Measurements from ENCODE around the gene SYT2.
"Not testable (repeated sequence)": the region's sequence is repeated elsewhere in the genome, so short reads cannot be mapped to it uniquely, and the experiment has no call there.

SYT2 gene

DNA sequence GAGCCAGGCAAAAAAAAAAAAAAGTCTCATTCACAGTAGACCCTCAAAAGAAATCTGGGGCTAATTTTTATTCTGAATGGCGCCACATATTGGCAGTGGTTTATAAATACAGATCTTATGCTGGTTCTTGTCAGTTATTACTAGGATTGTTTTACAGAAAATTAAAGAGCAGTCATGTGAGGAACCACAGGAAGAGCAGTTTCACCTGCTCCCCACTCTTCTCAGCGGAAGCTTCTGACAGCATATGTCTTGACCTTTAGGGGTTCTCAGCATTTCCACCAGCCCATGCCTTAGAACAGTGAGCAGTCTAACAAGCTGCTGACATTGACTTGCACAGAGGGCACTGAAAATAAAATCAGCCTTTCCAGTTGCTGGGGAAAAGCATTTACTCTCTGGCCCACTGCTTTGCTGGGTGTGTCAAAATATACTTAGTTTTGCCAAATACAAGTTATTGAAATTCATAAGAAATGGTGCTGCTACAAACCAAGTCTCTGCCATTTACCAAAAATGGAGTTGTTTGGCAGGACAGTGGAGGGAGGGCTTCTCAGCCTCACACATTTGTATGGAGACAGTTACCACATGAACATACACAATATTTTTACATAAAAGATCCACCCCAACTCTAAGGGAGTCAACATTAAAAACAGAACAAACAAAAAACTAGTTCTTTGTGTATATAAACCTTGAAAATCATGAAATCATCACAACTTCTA lies 144.2 kb downstream of the SYT2 start:
- no peak for DNase-seq

DNA sequence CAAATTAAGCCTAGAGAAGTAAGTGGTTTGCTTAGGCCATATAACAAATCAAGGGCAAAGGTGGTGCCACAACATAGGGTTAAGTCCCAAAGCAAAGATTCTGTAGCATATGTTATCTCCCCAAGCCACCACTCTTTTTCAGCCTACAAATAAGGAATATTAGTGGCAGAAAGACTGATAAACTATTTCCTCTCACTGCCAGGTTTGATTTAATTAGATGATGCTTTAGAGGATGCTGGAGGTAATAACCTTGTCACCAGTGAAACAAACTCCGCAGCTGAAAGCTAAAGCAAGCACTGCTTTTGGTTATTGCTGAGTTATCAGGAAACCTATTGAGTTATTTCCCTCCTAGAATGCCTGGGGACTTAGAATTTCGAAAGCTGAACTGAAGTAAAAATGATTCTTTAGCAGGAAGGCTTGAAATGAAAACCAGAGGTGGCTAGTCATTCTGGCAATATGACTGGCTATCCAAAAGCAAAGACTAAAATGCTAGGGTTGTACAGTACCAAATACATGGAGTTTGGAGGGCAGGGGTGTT lies 145.2 kb downstream of the SYT2 start:
- DNase-seq = no peak

DNA sequence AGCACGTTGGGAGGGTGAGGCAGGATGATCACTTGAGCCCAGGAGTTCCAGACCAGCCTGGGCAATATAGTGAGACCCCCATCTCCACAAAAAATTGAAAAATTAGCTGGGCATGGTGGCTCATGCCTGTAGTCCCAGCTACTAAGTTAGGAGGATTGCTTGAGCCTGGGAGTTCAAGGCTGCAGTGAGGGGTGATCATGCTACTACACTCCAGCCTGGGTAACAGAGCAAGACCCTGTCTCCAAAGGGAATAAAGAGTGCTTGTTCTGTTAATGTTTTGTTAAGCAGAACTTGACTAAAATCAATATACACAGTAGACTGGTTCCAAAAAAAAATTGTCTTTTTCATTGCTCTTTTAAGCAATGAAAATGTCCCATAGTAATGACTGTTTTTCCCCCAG lies 146.4 kb downstream of the SYT2 start:
- DNase-seq = no peak

DNA sequence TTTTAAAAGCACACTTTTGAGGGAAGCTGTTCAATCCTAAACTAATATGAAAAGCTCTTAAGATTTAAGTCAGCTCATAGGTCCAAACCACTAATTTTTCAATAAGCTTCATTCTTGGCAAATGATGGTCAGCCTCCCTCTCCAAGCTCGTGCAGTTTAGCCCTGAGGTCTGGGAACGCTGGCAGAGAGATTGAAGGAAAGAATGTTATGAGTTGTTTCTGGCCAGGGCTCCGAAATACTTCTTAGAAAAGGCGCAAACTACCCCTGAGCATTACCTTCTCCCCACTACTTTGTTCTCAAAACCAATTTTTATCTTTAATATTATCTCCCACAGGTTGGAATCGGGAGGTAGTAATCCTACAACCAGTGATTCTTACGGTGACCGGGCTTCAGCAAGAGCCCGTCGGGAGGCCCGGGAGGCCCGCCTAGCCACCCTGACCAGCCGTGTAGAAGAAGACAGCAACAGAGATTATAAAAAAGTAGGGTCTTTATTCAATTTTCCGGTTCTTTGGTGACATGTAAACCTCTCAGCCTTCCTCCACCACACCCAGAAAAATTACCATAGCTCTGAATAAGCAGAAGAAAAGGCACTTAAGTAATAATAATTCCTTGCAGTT lies 147.7 kb downstream of the SYT2 start:
- DNase-seq = no peak

DNA sequence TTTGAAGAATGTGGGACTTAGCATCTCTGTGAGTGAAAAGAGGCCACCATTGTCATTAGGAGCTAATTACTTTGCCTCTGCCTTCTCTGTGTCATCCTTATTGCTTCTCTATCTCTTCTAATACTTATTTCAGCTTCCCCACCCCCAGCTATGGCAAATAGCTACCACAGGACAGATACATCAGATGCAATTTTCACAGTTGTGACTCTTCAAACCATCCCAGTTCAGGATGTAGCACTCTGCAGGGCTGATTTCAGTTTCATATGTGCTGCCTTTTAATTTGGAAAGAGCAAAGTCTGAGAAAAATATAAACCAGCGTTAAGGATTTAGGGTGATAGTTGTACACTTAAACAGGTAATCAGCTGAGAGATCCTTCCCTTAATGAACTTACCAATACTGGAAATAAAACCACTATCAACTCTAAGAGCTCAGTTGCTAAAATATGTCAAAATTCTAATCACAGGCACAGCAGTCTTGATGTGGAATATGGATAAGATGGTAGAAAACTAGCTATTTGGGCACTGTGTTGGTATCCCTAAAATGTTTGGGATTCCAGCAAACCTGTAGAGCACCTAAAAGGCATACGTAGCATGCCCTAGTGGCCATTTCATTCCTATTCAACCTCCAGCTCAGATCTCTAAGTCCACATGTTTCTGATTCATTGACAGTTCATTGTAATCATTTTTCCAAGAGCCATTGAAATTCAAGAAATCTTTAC lies 148.4 kb downstream of the SYT2 start:
- DNase-seq = no peak

DNA sequence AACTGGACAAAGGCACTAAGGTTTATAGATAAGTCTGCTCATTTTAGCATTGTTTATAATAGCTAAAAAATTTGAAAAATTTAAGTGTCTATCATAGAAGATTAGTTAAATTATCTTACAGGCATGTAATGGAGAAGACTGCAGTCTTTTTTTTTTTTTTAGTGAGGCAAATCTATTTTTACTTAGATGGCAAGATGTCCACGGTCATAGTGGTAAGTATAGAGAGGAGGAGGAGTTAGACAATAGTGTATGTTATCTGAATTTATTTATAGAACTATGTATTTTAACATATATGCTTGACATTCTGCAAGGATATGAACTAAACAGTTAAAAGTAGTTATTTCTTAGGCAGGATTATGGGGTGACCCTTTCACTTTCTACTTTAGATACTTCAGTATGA lies 149.0 kb downstream of the SYT2 start:
- no peak for DNase-seq

DNA sequence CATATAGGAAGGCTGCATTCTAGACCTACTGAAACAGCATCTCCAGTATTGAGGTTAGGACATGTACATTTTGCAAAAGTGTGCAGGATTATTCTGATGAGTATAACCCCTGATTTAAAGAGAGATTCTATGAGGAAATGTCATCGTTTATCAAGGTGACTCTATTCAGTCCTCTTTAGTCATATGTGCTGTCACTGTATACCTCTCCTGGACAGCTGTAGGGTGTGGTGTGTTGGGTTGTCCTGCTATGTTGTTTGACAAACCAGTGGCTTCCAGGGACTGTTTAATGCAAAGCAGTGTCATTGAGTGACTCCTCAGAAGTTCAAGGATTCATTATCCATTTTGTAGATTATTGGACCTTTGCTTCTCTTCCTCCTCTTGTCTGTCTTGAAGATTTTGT lies 152.6 kb downstream of the SYT2 start:
- DNase-seq = not testable (repeated sequence)

DNA sequence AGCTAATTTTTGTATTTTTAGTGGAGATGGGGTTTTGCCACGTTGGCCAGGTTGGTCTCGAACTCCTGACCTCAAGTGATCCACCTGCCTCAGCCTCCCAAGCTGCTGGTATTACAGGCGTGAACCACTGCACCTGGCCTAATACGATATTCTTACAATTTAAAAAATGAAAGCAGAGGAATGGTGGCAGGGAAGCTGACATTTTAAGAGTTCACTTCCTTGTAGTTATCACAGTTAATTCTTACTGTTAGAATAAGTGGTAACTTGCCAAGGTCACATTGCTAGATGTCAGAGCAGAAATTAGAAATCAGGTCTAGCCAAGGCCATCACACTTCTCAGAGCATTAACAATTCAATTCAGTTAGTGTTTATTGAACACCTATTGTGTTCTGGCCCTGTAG lies 154.2 kb downstream of the SYT2 start:
- not testable (repeated sequence) for DNase-seq

DNA sequence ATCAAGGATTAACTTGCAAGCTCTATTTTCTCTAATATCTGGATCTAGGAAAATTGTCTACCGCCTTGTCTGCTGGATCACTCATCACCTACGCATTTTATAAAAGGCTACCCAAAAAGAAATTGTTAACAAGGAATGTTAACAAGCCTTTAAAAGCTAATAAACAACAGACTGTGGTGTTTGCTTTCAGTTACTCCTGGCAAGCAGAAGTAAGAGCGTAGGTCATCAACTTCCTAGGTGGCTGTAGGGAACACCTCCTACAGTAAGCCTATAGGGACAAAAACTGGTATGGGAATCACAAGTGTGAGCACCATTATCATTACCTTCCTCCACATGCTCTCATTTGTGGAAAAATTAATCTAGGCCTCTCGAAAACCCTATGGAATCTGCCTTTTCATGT lies 155.6 kb downstream of the SYT2 start:
- DNase-seq = not testable (repeated sequence)

DNA sequence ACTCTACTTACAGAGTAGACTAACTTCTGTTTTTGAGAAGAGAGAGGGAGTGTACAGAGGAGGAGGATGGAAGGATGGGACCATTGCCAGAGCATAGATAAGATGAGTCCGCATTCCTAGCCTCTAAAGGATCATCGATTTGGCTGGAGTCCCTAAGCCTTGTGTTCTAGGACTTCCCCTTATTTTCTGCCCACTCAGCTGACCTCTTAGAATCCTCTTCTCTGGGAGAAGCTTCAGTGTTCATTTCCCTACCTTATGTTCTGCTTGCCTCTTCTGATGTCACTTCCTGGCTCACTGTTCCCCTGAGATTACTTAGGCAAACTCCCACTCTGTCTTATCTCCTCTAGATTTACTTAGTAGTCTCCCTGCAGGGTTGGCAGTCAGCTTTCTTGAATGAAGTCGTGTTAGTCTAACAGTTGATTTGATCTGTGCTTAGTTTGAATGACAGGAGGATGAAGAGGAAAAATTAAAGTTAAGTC lies 156.7 kb downstream of the SYT2 start:
- no peak for DNase-seq

DNA sequence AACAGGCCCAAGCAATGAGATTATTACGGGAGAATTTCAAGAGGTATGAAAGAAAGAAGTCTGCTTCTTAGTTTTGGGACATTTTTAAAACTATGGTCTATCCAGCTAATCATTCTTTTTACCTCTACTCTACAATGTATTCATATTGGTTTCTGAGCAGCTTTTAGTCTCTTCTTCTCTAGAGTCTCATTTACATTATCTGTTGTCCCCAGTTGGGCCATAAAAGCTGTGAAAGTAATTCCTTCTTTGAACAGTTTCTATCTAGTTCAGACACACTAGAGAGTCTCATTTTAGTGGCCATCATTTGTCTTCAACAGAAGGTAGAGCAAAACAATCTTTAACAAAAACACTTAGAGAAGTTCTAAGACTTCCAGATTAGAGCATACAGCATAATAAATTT lies 157.2 kb downstream of the SYT2 start:
- DNase-seq = not testable (repeated sequence)

DNA sequence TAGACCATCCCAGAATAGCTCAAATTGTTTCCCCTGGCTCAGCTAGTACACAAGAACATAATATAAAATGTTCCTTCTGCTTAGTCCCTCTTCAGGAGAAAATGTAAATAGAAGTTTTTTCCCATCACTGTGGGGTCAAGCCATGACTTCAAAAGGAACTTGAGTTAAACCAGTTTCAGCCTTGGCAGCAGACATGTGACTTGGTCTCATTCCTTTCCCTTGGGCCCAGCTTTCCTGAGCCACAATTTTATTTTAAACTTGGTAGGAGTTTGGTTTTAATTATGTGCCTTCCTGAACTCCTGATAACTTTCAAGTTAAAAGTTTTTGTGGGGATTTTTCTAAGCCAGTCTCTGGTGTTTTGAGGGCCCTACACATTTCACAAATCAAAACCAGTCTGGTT lies 157.6 kb downstream of the SYT2 start:
- DNase-seq = not testable (repeated sequence)

DNA sequence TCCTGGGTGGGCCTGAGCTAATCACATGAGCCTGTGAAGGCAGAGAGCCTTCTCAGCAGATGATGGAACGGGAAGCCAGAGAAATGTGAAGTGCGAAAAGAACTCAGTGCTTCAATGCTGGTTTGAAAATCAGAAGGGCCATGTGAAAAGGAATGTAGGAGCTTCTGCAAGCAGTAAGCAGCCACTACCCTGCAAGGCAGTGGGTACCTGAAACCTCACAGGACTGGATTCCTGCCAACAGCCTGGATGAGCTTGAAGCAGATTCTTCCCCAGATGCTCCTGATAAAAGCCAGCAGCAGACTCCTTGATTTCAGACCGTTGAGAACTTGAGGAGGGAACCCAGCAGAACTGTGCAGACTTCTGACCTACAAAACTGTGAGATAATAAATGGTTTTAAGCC lies 158.6 kb downstream of the SYT2 start:
- DNase-seq = peak in 1 of 3 experiments; percentile 81

DNA sequence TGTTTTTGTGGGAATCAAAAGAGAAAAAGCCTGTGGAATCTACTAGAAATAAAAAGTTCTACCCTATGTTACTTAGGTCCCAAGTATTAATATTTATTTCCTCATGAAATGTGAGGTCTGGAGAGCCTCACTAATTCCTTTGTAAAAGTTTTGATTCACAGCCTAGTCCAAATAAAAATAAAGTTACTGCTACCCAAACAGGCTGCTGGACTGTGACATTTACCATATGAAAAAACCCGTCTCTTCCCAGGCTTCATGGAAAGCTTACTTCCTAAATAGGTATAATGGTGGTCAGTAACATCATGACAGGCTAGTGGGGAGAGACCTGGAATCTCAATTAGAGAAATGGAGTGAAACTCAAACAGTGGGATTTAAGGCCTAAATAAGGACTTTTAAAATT lies 160.2 kb downstream of the SYT2 start:
- DNase-seq = not testable (repeated sequence)

DNA sequence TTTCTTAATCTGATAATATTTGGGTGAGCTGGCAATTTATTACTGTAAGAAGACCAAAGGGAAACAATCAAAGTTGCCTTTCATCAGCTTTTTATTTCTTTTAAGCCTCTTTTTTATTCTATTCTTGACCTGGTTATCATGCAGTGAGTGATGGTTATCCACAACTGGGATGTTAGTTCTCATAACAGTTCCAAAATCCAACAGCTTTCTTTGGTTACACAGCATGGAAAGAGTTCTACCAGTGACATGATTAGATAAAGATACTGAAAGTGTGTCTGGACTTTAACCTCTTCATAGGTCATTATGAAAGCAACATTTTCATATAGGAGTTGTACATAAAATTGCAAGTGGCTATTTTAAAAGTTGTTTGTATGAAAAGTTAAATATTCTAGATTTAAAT lies 163.0 kb downstream of the SYT2 start:
- DNase-seq = no peak

DNA sequence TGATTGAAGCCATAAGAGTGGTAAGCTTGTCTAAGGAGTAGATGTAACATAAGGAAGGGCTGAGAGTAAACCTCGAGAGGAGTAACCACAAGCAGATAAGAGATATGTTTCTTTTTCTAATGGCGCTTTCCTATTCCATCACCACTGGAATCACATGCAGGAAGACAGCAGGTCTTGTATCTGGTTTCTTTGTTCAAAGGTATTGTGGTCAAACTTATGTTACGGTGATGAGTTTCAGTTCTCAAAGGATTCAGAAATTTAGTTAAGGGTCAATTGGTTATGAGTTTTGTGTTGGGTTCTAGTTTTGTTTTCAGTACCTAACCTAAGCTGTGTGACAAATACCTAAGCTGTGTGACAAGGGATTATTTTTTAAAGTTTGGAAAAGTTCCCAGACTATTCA lies 163.5 kb downstream of the SYT2 start:
- not testable (repeated sequence) for DNase-seq

DNA sequence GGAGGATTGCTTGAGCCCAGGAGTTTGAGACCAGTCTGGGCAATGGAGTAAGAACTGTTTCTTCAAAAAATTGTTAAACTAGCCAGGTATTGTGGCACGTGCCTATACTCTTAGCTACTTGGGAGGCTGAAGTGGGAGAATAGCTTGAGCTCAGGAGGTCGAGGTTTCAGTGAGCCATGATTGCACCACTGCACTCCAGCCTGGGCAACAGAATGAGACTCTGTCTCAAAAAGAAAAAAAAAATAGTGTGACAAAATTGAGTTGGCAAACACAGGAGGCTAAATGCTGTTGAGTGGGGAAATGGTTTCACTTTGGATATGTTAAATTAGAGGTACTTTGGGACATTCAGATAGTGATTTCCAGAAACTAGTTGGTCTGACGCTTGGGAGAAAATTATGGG lies 163.9 kb downstream of the SYT2 start:
- not testable (repeated sequence) for DNase-seq

DNA sequence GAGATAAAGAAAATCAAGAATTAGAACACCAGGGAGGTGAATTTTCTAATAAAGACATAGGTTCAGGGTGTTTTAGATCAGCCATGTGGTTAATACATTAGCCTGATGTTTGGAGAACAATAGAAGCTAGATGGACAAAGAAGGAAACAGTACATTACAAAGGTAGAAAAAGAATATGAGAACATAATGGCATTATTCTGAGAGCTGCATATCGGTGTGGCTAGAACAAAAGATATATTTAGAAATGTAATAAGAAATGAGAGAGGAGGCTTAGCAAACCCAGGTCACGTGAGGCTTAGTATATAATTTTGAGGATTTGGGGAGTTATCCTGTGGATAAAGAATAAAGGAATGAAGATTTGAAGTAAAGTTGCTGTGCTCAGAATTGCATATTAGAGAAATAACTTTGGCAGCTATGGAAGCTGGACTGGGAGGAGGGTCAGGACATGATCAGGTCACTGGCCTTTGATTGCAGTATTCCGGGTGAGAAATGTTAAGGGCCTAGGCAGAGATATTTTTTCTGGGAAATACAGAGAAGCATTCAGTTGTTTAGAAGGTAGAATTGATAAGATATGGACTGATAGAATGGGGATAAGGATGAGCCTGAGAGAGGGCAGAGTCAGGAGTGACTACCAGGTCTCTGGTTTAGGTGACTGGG lies 164.5 kb downstream of the SYT2 start:
- DNase-seq = not testable (repeated sequence)

DNA sequence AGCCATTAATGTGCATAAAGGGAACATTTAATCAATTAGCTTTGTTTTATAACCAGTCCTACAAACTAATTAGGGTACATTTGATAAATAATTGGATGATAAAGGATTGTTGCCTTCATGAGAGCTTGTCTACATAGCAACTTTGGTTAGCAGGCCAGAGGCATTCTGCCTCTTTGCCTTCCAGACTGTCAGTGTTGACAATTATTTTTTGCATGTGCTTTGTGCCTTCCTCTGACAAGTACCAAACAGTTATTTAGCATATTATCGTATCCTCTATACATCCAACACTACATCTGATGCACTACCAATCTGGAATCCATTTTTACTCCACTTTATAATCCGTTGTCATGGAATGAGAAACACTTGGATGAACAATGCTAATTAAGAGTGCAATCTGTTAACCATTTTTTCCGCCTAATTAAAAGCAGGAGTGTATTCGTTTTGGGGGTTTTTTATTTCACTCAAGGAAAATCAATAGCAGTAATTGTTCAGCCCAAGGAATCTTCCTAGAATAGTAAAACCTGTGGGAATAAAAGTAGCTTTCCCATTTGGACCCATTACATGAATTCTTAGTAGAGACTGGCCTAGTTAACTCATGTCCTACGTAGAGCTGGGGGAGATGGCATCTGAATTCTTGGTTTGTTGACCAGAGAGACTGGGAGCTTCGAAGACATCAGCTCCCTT lies 165.3 kb downstream of the SYT2 start:
- peak in 1 of 3 experiments; percentile 24 for DNase-seq

DNA sequence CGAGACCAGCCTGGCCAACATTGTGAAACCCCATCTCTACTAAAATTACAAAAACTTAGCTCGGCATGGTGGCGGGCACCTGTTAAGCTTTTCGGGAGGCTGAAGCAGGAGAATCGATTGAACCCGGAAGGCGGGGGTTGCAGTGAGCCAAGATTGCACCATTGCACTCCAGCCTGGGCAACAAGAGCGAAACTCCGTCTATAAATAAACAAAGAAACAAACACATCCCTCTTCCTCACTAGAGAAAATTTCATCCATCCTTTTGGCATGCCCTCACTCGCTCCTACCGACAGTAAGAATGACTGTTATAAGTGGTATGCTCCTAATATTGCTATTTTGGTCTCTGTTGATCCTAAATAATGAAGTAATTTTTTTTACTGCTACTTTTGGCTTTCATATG lies 166.7 kb downstream of the SYT2 start:
- not testable (repeated sequence) for DNase-seq

DNA sequence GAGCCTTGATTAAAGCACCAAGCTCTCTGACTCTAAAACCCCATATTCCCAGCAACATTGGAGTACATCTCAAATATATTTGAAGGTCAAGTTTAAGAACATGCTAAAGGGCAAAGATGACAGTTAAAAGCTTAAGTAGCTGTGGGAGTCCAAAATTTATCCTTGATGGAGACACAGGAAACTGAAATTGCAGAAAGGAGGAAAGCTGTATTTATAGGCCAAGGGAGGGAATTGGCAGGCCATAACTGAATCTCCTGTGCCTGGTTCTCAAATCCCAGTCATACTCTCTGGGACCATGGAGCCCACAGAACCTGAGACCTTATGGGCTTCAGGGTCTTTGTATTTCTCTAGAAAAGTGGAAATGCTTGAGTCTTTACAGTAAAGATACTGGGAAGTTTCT lies 167.8 kb downstream of the SYT2 start:
- DNase-seq = not testable (repeated sequence)

DNA sequence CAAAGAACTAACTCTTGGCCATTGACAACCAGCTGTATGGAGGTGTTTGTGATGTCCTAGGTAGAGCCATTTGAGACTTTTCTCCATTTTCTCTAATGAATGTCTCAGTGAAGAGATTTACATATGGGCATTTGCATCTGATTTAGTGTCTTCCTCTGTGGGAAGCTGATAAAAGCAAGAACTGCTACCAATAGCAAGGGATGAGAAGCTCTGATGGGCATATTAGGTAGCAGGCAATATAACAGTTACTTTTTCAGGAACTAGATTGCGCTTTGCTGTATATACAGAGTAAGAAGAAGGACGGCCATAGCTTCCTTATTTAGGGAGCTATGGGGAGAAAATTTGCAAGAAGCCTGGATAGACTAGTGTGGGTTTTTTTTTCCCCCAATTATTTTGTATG lies 169.4 kb downstream of the SYT2 start:
- DNase-seq = not testable (repeated sequence)
